HG03442 (cell line): ENCODE measurements around the gene HOXA2.

ENCODE experiments used
- ATAC-seq: cut with Tn5 transposase; IDR thresholded peaks from one replicate; pipeline ENCODE4 v1.9.1; 2021; ENCODE audit warnings: mild to moderate bottlenecking, moderate library complexity; ENCODE audit not compliant: unreplicated experiment

Gene HOXA2

GRCh38 chr7:27080844-27081436, 21.5 kb downstream of the HOXA2 start:
- ATAC-seq = no peak

GRCh38 chr7:27079234-27079975, 23.1 kb downstream of the HOXA2 start:
- no peak for ATAC-seq

GRCh38 chr7:27078616-27079233, 23.8 kb downstream of the HOXA2 start:
- no peak for ATAC-seq

- no peak for ATAC-seq
These were observed 29.4 kb downstream of the HOXA2 start for GRCh38 chr7:27073076-27073475.

GRCh38 chr7:27071622-27072390, 30.7 kb downstream of the HOXA2 start:
- ATAC-seq = no peak

GRCh38 chr7:27068259-27068658, 34.2 kb downstream of the HOXA2 start:
- no peak for ATAC-seq

- ATAC-seq = no peak
These were observed 36.3 kb downstream of the HOXA2 start for GRCh38 chr7:27066148-27066547.

- no peak for ATAC-seq
These were observed 36.8 kb downstream of the HOXA2 start for GRCh38 chr7:27065709-27066108.

GRCh38 chr7:27064661-27065060, 37.8 kb downstream of the HOXA2 start:
- ATAC-seq = no peak

GRCh38 chr7:27064159-27064558, 38.3 kb downstream of the HOXA2 start:
- ATAC-seq = no peak

GRCh38 chr7:27062946-27063345, 39.5 kb downstream of the HOXA2 start:
- ATAC-seq = no peak

- no peak for ATAC-seq
These were observed 49.3 kb downstream of the HOXA2 start for GRCh38 chr7:27053153-27053552.

- no peak for ATAC-seq
These were observed 51.0 kb downstream of the HOXA2 start for GRCh38 chr7:27051451-27051850.
